Hepatic stellate cell (primary cell): ENCODE results near the gene SOX30.

ENCODE experiments used
- DNase-seq: peaks from one replicate; pipeline ENCODE4 v3.0.0; 2011; ENCODE audit warnings: low spot score

Gene SOX30

GRCh38 chr5:157659868-157660660, 7.8 kb upstream of the SOX30 start:
- DNase-seq, result no peak

- no peak for DNase-seq
Measured at GRCh38 chr5:157658893-157659292, 6.7 kb upstream of the SOX30 start.

GRCh38 chr5:157657516-157657915, 5.3 kb upstream of the SOX30 start:
- no peak for DNase-seq

GRCh38 chr5:157651623-157652376, 438 bp downstream of the SOX30 start:
- DNase-seq, result no peak

- no peak for DNase-seq
Measured at GRCh38 chr5:157650991-157651611, 1.1 kb downstream of the SOX30 start.

- no peak for DNase-seq
Measured at GRCh38 chr5:157649101-157649500, 3.1 kb downstream of the SOX30 start.

GRCh38 chr5:157648275-157648990, 3.8 kb downstream of the SOX30 start:
- DNase-seq, result no peak

GRCh38 chr5:157640406-157641066, 11.7 kb downstream of the SOX30 start:
- no peak for DNase-seq

- DNase-seq, result no peak
Measured at GRCh38 chr5:157630341-157630740, 21.9 kb downstream of the SOX30 start.

- DNase-seq, result no peak
Measured at GRCh38 chr5:157626831-157627230, 25.4 kb downstream of the SOX30 start.

GRCh38 chr5:157624144-157624543, 28.1 kb downstream of the SOX30 start:
- no peak for DNase-seq

- no peak for DNase-seq
Measured at GRCh38 chr5:157620776-157621175, 31.5 kb downstream of the SOX30 start.

GRCh38 chr5:157618191-157618765, 34.0 kb downstream of the SOX30 start:
- DNase-seq, result no peak

- DNase-seq, result no peak
Measured at GRCh38 chr5:157616785-157617184, 35.5 kb downstream of the SOX30 start.

- DNase-seq, result no peak
Measured at GRCh38 chr5:157613385-157614245, 38.6 kb downstream of the SOX30 start.

GRCh38 chr5:157612581-157612980, 39.7 kb downstream of the SOX30 start:
- no peak for DNase-seq

GRCh38 chr5:157611571-157612476, 40.4 kb downstream of the SOX30 start:
- DNase-seq, result no peak

GRCh38 chr5:157610990-157611389, 41.2 kb downstream of the SOX30 start:
- DNase-seq, result no peak

- peak; percentile 12 for DNase-seq
Measured at GRCh38 chr5:157608972-157609565, 43.2 kb downstream of the SOX30 start.
